ENCODE measurements around the gene A1BG.

Gene A1BG

DNA sequence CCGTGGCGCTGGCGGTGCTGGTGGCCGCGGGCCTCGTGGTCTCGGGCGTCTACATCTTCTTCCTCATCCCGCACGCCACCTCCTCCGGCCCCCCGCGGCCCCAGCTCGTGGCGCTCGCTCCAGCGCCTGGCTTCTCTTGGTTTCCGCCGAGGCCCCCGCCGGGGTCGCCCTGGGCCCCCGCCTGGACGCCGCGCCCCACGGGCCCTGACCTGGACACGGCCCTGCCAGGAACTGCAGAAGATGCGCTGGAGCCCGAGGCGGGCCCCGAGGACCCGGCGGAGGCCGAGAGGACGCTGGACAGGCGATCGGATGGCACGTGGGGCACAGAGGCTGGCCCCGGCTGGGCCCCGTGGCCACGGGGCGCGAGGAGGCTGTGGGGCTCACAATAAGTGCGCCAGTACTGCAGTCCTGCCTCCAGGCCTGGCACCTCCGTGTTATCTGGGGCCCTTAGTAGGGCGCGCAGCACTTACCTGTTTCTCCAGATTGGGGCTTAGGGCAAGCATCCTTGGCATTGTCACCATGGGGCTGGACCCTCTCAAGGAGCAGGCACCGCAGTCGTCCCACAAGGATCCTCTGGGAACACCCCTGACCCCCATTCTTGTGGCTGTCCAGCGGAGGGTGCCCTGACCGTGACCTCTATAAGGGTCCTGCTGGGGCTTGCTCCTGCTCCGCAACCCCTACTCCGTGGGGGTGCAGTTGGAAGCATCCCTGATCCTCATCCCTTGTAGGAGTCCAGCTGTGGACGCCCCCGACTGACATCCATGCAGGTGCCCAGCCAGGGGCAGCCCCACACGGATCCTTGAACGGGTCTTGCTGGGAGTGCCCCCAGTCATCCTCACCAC lies 43.6 kb upstream of the A1BG start:
- WGBS (ENCODE audit: insufficient coverage, insufficient read length), result no CpG with 5 or more reads among the region's 58 CpGs
- H3K4me3 ChIP-seq (ENCODE audit: low read length), result peak overlapping the region; percentile 21; the same call in 1 of the 2 replicates

DNA sequence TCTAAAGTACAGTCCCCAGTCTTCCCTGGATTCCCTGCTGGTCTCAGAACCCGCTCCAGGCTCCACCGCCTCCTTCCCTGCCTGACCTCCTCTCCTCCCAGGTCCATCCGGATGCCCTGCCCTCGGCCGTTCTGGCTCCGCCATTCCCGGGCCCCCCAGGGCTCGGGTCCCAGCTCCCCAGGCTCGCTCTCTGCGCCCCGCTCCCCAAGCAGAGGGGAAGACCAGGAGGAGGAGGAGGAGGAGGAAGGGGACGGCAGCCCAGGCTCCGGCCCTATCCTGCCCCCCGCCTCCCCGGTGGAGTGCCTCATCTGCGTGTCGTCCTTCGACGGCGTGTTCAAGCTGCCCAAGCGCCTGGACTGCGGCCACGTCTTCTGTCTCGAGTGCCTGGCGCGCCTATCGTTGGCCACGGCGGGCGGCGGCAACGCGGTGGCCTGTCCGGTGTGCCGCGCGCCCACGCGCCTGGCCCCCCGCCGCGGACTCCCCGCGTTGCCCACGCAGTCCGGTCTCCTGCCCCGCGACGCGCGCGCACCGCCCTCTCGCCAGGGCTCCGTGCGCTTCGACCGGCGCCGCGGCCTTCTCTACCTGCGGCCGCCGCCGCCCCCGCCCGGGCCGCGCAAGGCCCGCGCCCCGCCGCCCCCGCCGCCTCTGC lies 42.8 kb upstream of the A1BG start:
- H3K9me3 ChIP-seq (ENCODE audit: control insufficient read depth, insufficient read depth, low read length), result no peaks in the 10 kb centered on the region
- peaks cover 23% of the 10 kb centered on the region for H3K36me3 ChIP-seq (ENCODE audit: control insufficient read depth, insufficient read depth, low read length)
- no CpG with 5 or more reads among the region's 75 CpGs for WGBS (ENCODE audit: insufficient coverage, insufficient read length)
- H3K4me3 ChIP-seq (ENCODE audit: low read length), result peak overlapping the region; percentile 18; the same call in 1 of the 2 replicates
- H3K27me3 ChIP-seq (ENCODE audit: control insufficient read depth, insufficient read depth, low read length), result no peaks in the 10 kb centered on the region; the same call in 1 of the 2 replicates
- peaks cover 10% of the 10 kb centered on the region; the same call in 1 of the 2 replicates for H3K4me1 ChIP-seq (ENCODE audit: control insufficient read depth, insufficient read depth, low read length)
- no peak for DNase-seq (ENCODE audit: low read depth, low spot score)
- H3K27ac ChIP-seq (ENCODE audit: low read length), result no peak overlapping the region

More for the DNA sequence above, 43.6 kb upstream of the A1BG start:
- Histone ChIP-seq H3K4me1 (ENCODE audit: control insufficient read depth, insufficient read depth, low read length) (peaks cover 10% of the 10 kb centered on the region; the same call in 1 of the 2 replicates), H3K9me3 (ENCODE audit: control insufficient read depth, insufficient read depth, low read length) (no peaks in the 10 kb centered on the region), H3K36me3 (ENCODE audit: control insufficient read depth, insufficient read depth, low read length) (peaks cover 23% of the 10 kb centered on the region), H3K27ac (ENCODE audit: low read length) (no peak overlapping the region), H3K27me3 (ENCODE audit: control insufficient read depth, insufficient read depth, low read length) (no peaks in the 10 kb centered on the region; the same call in 1 of the 2 replicates)
- DNase-seq (ENCODE audit: low read depth, low spot score), result no peak

DNA sequence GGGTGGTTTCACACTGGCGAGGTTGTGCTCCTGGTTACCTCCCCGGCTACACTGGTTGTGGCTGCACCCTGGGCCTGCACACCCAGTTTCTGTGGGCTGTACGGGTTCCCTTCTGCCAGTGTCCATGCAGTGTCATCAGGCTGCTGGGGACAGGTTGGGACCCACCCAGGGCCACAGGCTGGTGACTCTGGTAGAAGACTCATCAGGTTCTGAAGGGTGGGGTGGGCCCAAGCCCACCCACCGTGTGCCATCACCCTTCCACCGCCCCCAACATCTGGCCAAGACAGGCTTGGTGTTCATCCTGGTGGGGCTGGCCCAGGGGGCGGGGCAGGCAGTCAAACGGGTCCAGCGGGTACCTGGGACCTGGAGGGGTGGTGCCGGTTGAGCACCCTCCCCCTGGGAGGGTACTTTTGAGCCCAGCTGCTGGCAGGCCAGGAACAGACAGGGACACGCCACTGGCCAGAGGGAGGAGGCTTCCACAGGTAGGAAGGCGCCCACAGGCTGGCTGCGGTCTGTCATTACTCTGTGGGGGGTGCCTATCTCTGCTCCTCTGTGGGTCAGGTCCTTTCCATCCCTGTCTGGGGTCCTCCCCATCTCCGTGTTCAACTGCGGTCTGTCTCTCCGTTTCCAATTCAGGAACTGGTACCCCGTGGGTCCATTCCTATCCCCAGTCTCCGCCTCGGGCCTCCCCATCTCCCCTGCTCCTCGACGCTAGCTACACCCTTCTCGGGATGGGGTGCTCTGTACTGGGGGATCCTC lies 42.1 kb upstream of the A1BG start, which contains the start of gene RNF225:
RNF225 (plus strand) TSS at position 437 of the 759 bp plus-strand sequence. CDS start 434 bp downstream, outside the sequence.
- Histone ChIP-seq H3K4me1 (ENCODE audit: control insufficient read depth, insufficient read depth, low read length) (peaks cover 8% of the 10 kb centered on the region; the same call in 1 of the 2 replicates), H3K9me3 (ENCODE audit: control insufficient read depth, insufficient read depth, low read length) (no peaks in the 10 kb centered on the region), H3K27ac (ENCODE audit: low read length) (no peak within 1 kb of the TSS), H3K27me3 (ENCODE audit: control insufficient read depth, insufficient read depth, low read length) (no peaks in the 10 kb centered on the region; the same call in 1 of the 2 replicates), H3K4me3 (ENCODE audit: low read length) (peak within 1 kb of the TSS; percentile 21; the same call in 1 of the 2 replicates), H3K36me3 (ENCODE audit: control insufficient read depth, insufficient read depth, low read length) (peaks cover 23% of the 10 kb centered on the region)
- WGBS (ENCODE audit: insufficient coverage, insufficient read length), result no CpG with 5 or more reads among the region's 21 CpGs
- no peak for DNase-seq (ENCODE audit: low read depth, low spot score)

DNA sequence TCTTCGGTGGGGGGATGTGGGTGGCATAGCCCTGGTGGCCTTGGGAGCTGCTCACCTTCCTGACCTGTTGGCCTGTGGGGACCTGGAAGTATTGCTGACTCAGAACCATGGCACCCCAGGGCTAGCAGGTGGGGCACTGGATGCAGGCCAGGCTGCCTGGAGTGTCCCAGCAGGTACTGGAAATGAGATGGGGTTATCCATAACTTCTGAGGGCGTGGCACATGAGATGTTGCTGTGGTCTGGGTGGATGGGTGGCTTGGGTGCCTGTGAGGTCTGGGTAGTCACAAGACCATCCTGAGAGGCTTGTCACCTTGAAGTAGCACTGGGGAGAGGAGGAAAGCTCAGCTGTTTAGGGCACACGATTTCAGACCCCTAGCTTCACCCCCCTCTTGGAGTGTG lies 41.5 kb upstream of the A1BG start:
- Histone ChIP-seq H3K36me3 (ENCODE audit: control insufficient read depth, insufficient read depth, low read length) (peaks cover 23% of the 10 kb centered on the region), H3K27me3 (ENCODE audit: control insufficient read depth, insufficient read depth, low read length) (no peaks in the 10 kb centered on the region; the same call in 1 of the 2 replicates), H3K27ac (ENCODE audit: low read length) (no peak overlapping the region), H3K4me1 (ENCODE audit: control insufficient read depth, insufficient read depth, low read length) (peaks cover 8% of the 10 kb centered on the region; the same call in 1 of the 2 replicates), H3K9me3 (ENCODE audit: control insufficient read depth, insufficient read depth, low read length) (no peaks in the 10 kb centered on the region), H3K4me3 (ENCODE audit: low read length) (no peak overlapping the region)
- no CpG with 5 or more reads among the region's 3 CpGs for WGBS (ENCODE audit: insufficient coverage, insufficient read length)
- no peak for DNase-seq (ENCODE audit: low read depth, low spot score)

DNA sequence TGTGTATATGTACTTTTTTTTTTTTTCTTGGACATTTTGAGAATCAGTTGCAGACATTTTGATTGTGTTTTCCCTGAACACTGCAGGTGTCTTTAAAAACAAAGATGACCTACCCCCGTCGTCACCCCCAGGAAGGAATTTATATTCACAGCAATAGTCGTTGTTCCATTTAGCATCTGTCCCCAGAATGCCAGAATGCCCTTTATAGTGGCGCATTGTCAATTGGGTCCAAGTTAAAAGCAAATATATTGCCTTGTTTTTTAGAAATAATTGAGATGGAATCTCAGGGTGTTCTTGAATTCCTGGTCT lies 40.4 kb upstream of the A1BG start:
- WGBS (ENCODE audit: insufficient coverage, insufficient read length), result no CpG with 5 or more reads among the region's 4 CpGs
- peaks cover 8% of the 10 kb centered on the region; the same call in 1 of the 2 replicates for H3K4me1 ChIP-seq (ENCODE audit: control insufficient read depth, insufficient read depth, low read length)
- H3K9me3 ChIP-seq (ENCODE audit: control insufficient read depth, insufficient read depth, low read length), result no peaks in the 10 kb centered on the region
- no peak overlapping the region for H3K4me3 ChIP-seq (ENCODE audit: low read length)
- DNase-seq (ENCODE audit: low read depth, low spot score), result no peak
- no peaks in the 10 kb centered on the region; the same call in 1 of the 2 replicates for H3K27me3 ChIP-seq (ENCODE audit: control insufficient read depth, insufficient read depth, low read length)
- H3K36me3 ChIP-seq (ENCODE audit: control insufficient read depth, insufficient read depth, low read length), result peaks cover 25% of the 10 kb centered on the region
- H3K27ac ChIP-seq (ENCODE audit: low read length), result no peak overlapping the region

DNA sequence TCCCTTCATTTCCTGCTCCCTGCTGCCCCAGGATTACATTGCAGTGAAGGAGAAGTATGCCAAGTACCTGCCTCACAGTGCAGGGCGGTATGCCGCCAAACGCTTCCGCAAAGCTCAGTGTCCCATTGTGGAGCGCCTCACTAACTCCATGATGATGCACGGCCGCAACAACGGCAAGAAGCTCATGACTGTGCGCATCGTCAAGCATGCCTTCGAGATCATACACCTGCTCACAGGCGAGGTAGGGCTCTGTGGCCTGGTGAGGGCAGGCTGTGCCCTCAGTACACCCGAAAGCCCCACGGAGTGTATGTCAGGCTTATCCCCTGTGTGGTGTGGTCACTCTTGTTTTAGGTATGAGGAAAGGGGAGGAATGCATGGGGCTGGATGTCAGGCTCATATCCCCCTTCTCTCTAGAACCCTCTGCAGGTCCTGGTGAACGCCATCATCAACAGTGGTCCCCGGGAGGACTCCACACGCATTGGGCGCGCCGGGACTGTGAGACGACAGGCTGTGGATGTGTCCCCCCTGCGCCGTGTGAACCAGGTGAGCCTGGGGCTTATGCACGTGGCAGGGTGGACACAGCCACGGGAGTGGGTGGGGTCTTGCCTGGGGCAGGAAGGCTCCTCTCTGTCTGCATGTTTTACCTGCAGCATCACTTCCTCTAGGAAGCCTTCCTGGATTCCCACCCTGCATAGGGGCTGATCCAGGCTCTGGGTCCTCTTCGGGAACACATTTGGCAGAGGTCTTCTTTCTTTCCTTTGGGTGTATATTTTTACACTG lies 39.8 kb upstream of the A1BG start:
- DNase-seq (ENCODE audit: low read depth, low spot score), result no peak
- Histone ChIP-seq H3K27me3 (ENCODE audit: control insufficient read depth, insufficient read depth, low read length) (no peaks in the 10 kb centered on the region; the same call in 1 of the 2 replicates), H3K36me3 (ENCODE audit: control insufficient read depth, insufficient read depth, low read length) (peaks cover 27% of the 10 kb centered on the region), H3K4me1 (ENCODE audit: control insufficient read depth, insufficient read depth, low read length) (peaks cover 8% of the 10 kb centered on the region; the same call in 1 of the 2 replicates), H3K4me3 (ENCODE audit: low read length) (no peak overlapping the region), H3K27ac (ENCODE audit: low read length) (no peak overlapping the region), H3K9me3 (ENCODE audit: control insufficient read depth, insufficient read depth, low read length) (no peaks in the 10 kb centered on the region)
- WGBS (ENCODE audit: insufficient coverage, insufficient read length), result no CpG with 5 or more reads among the region's 26 CpGs

DNA sequence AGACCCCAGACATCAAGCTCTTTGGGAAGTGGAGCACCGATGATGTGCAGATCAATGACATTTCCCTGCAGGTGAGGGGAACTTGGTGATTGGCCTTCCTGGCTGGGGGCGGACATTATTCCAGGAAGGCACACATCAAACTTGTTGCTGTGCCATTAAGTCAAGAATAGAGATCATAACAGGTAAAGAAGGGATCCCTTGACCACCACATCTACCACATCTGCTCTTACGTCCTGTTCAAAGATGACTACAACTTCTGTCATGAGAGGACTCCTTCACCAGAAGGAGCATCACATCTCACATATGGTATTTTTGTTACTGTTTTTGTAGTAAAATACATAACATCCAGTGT lies 34.9 kb upstream of the A1BG start:
- no peak for DNase-seq (ENCODE audit: low read depth, low spot score)
- Histone ChIP-seq H3K27ac (ENCODE audit: low read length) (no peak overlapping the region), H3K36me3 (ENCODE audit: control insufficient read depth, insufficient read depth, low read length) (peaks cover 11% of the 10 kb centered on the region), H3K9me3 (ENCODE audit: control insufficient read depth, insufficient read depth, low read length) (no peaks in the 10 kb centered on the region), H3K27me3 (ENCODE audit: control insufficient read depth, insufficient read depth, low read length) (no peaks in the 10 kb centered on the region), H3K4me3 (ENCODE audit: low read length) (peak overlapping the region; percentile 77; the same call in 1 of the 2 replicates), H3K4me1 (ENCODE audit: control insufficient read depth, insufficient read depth, low read length) (peaks cover 6% of the 10 kb centered on the region)
- no CpG with 5 or more reads among the region's 3 CpGs for WGBS (ENCODE audit: insufficient coverage, insufficient read length)

DNA sequence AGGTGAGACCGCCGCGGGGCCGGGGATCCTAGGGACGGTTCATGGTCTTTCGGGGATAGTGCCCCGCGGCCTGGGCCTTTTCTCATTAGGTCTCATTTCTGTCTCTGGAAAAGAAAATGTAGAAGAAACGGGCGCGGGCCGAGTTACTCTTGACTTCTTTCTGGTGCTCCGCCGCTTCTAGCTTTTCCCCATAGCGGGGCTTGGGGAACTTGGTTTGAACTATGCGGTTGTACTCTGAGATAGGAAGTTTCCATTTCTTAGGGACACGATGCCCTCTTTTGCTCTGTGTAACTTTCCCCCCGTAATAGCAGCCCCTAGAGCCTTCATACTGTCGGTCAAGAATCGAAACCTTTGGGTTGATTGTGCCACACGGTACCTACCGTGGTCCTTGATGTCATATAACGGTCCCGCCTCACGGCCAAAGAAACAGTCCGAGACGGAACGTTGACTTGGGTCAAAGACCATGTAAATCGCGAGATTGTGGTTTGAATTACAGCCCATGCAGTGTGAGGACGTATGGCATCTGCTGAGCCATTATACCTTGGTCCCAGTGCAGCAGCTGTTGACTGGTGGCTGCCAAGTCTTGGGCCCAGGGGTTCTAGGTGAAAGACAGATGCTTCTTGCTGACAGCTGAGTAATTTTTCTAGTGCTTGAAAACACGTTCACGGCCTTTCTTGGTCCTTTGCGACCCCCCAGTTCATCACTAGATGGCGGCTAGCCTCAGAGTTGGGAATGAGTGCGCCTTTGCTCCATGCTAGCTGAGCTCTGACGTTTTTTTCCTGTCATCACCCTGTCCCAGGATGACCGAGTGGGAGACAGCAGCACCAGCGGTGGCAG lies 34.3 kb upstream of the A1BG start:
- H3K4me1 ChIP-seq (ENCODE audit: control insufficient read depth, insufficient read depth, low read length), result peaks cover 6% of the 10 kb centered on the region
- H3K27me3 ChIP-seq (ENCODE audit: control insufficient read depth, insufficient read depth, low read length), result no peaks in the 10 kb centered on the region
- no peak overlapping the region for H3K27ac ChIP-seq (ENCODE audit: low read length)
- peak overlapping the region; percentile 77 for H3K4me3 ChIP-seq (ENCODE audit: low read length)
- WGBS (ENCODE audit: insufficient coverage, insufficient read length), result no CpG with 5 or more reads among the region's 39 CpGs
- no peak for DNase-seq (ENCODE audit: low read depth, low spot score)
- H3K9me3 ChIP-seq (ENCODE audit: control insufficient read depth, insufficient read depth, low read length), result no peaks in the 10 kb centered on the region
- H3K36me3 ChIP-seq (ENCODE audit: control insufficient read depth, insufficient read depth, low read length), result peaks cover 6% of the 10 kb centered on the region; the same call in 1 of the 2 replicates
